Measurements from ENCODE around the gene JUN.

- no peak for TF ChIP-seq CTCF (IDR thresholded peaks at IDR 0.05)
- TF ChIP-seq SP1 (CRISPR knock-in tag; conservative IDR thresholded peaks at IDR 0.05), result peak; percentile 49
- TF ChIP-seq FOXP4 (CRISPR knock-in tag; IDR thresholded peaks at IDR 0.05), result 0 out of 2 replicates have a peak, but pooled peaks have one; percentile 58
- TF ChIP-seq JUN (CRISPR knock-in tag; IDR thresholded peaks at IDR 0.05), result no peak
- no peak for TF ChIP-seq E2F1 (CRISPR knock-in tag; IDR thresholded peaks at IDR 0.05)
- TF ChIP-seq USF1 (CRISPR knock-in tag; IDR thresholded peaks at IDR 0.05), result 0 out of 2 replicates have a peak, but pooled peaks have one; percentile 9
- peak; percentile 44; the same call in 1 of the 2 replicates for TF ChIP-seq MAX (CRISPR knock-in tag; IDR thresholded peaks at IDR 0.05)
- TF ChIP-seq TCF7 (CRISPR knock-in tag; IDR thresholded peaks at IDR 0.05; ENCODE audit: low read depth), result no peak
Observed at GRCh38 chr1:58783993-58784757, at the start of gene JUN.
